HEK293 (cell line): ENCODE results near the gene NUDT16L1.
A peak's percentile ranks its signal among the peaks of the same experiment; 100 is the strongest.

ENCODE experiments used
- CTCF ChIA-PET: fragments of 350-600 bp; formaldehyde crosslinking; extraction: SDS; loops from one replicate; lab custom pipeline; 2021; ENCODE audit warnings: antibody characterized with exemption; lab: Yijun Ruan, JAX
- POLR2A ChIA-PET: fragments of 300-600 bp; formaldehyde crosslinking; extraction: SDS; loops from one replicate; lab custom pipeline; 2020; ENCODE audit warnings: antibody characterized with exemption, inconsistent platforms; lab: Yijun Ruan, JAX
- H3K27ac ChIP-seq: fragments of 200-500 bp; sonication (Bioruptor generic); 2 replicates; pipeline ENCODE4 v1.5.1; 2014; ENCODE audit warnings: low read depth, low read length, control low read depth, inconsistent platforms; ENCODE audit errors: extremely low read depth
- H3K36me3 ChIP-seq, 2 experiments: fragments of 200-500 bp in 1 of 2; sonication (Bioruptor generic) in 1 of 2; 1 replicate in 1 of 2; 2 replicates in 1 of 2; pipeline ENCODE4 v1.5.1; 2014 to 2017; ENCODE audit warnings: inconsistent platforms in 2 of 2, low read length in 2 of 2; ENCODE audit not compliant: control insufficient read depth in 2 of 2, insufficient read depth in 1 of 2
- H3K4me1 ChIP-seq: fragments of 200-500 bp; sonication (Bioruptor generic); 2 replicates; pipeline ENCODE4 v1.5.1; 2014; ENCODE audit warnings: mild to moderate bottlenecking, low read length, inconsistent platforms; ENCODE audit not compliant: control insufficient read depth, insufficient read depth
- H3K4me3 ChIP-seq: 2 replicates; pipeline ENCODE4 v1.5.1; 2011; ENCODE audit warnings: low read depth, mild to moderate bottlenecking, control low read depth, low read length, moderate library complexity
- H3K9me3 ChIP-seq: fragments of 200-500 bp; sonication (Bioruptor generic); 2 replicates; pipeline ENCODE4 v1.5.1; 2014; ENCODE audit warnings: low read depth, low read length, inconsistent platforms; ENCODE audit not compliant: control insufficient read depth, insufficient read depth
- EGR2 ChIP-seq: fragments of 450-650 bp; formaldehyde crosslinking; IDR thresholded peaks from 2 replicates; pipeline ENCODE4 v1.5.1; 2016; ENCODE audit warnings: low read depth, missing biosample characterization, missing genetic modification characterization
- HIC1 ChIP-seq: fragments of 450-650 bp; formaldehyde crosslinking; IDR thresholded peaks from 2 replicates; pipeline ENCODE4 v1.5.1; 2016; ENCODE audit warnings: missing biosample characterization, missing genetic modification characterization
- KLF10 ChIP-seq: fragments of 450-650 bp; IDR thresholded peaks from 2 replicates; pipeline ENCODE4 v1.5.1; 2018; ENCODE audit warnings: missing biosample characterization, mild to moderate bottlenecking, missing genetic modification characterization
- OSR2 ChIP-seq: fragments of 450-650 bp; formaldehyde crosslinking; IDR thresholded peaks from 2 replicates; pipeline ENCODE4 v1.5.1; 2016; ENCODE audit warnings: missing biosample characterization, missing genetic modification characterization
- SP3 ChIP-seq: fragments of 450-650 bp; formaldehyde crosslinking; IDR thresholded peaks from 2 replicates; pipeline ENCODE4 v1.5.1; 2016; ENCODE audit warnings: missing biosample characterization, missing genetic modification characterization
- TRIM28 ChIP-seq: IDR thresholded peaks from 2 replicates; pipeline ENCODE4 v1.6.1; 2011; ENCODE audit warnings: low read length, control low read depth, borderline replicate concordance
- WT1 ChIP-seq: fragments of 450-650 bp; formaldehyde crosslinking; IDR thresholded peaks from 2 replicates; pipeline ENCODE4 v1.5.1; 2016; ENCODE audit warnings: missing biosample characterization, missing genetic modification characterization
- ZBTB17 ChIP-seq: fragments of 450-650 bp; formaldehyde crosslinking; IDR thresholded peaks from 2 replicates; pipeline ENCODE4 v1.5.1; 2016; ENCODE audit warnings: missing biosample characterization, missing genetic modification characterization
- ZBTB21 ChIP-seq: fragments of 450-650 bp; formaldehyde crosslinking; IDR thresholded peaks from 2 replicates; pipeline ENCODE4 v1.5.1; 2017; ENCODE audit warnings: missing biosample characterization, missing genetic modification characterization
- ZBTB26 ChIP-seq: fragments of 450-650 bp; formaldehyde crosslinking; optimal IDR thresholded peaks from 2 replicates; pipeline ENCODE3; 2016; ENCODE audit warnings: missing biosample characterization, mild to moderate bottlenecking, missing genetic modification characterization
- ZFHX2 ChIP-seq: fragments of 450-650 bp; formaldehyde crosslinking; conservative IDR thresholded peaks from 2 replicates; pipeline ENCODE4 v1.5.1; 2016; ENCODE audit warnings: missing biosample characterization, missing genetic modification characterization
- ZNF16 ChIP-seq: fragments of 450-650 bp; formaldehyde crosslinking; IDR thresholded peaks from 2 replicates; pipeline ENCODE4 v1.5.1; 2016; ENCODE audit warnings: low read depth, missing biosample characterization, missing genetic modification characterization
- ZNF169 ChIP-seq: fragments of 450-650 bp; formaldehyde crosslinking; IDR thresholded peaks from 2 replicates; pipeline ENCODE4 v1.5.1; 2016; ENCODE audit warnings: missing biosample characterization, missing genetic modification characterization
- ZNF174 ChIP-seq: fragments of 450-650 bp; formaldehyde crosslinking; IDR thresholded peaks from 2 replicates; pipeline ENCODE4 v1.5.0; 2017; ENCODE audit warnings: missing biosample characterization, mild to moderate bottlenecking, missing genetic modification characterization
- ZNF2 ChIP-seq: fragments of 450-650 bp; formaldehyde crosslinking; IDR thresholded peaks from 2 replicates; pipeline ENCODE4 v1.5.1; 2016; ENCODE audit warnings: missing biosample characterization, missing genetic modification characterization
- ZNF362 ChIP-seq: fragments of 450-650 bp; formaldehyde crosslinking; IDR thresholded peaks from 2 replicates; pipeline ENCODE4 v1.5.1; 2016; ENCODE audit warnings: missing biosample characterization, missing genetic modification characterization
- ZNF416 ChIP-seq: fragments of 450-650 bp; formaldehyde crosslinking; IDR thresholded peaks from 2 replicates; pipeline ENCODE4 v1.5.1; 2016; ENCODE audit warnings: missing biosample characterization, missing genetic modification characterization
- ZNF529 ChIP-seq: fragments of 450-650 bp; formaldehyde crosslinking; IDR thresholded peaks from 2 replicates; pipeline ENCODE4 v1.5.1; 2017; ENCODE audit warnings: missing genetic modification characterization, missing biosample characterization; ENCODE audit not compliant: insufficient replicate concordance
- ZNF664 ChIP-seq: fragments of 450-650 bp; formaldehyde crosslinking; IDR thresholded peaks from 2 replicates; pipeline ENCODE4 v1.5.1; 2016; ENCODE audit warnings: missing biosample characterization, missing genetic modification characterization
- ZNF677 ChIP-seq: fragments of 450-650 bp; IDR thresholded peaks from 2 replicates; pipeline ENCODE4 v1.5.0; 2018; ENCODE audit warnings: missing biosample characterization, mild to moderate bottlenecking, missing genetic modification characterization, moderate library complexity
- ZNF692 ChIP-seq: fragments of 450-650 bp; formaldehyde crosslinking; IDR thresholded peaks from 2 replicates; pipeline ENCODE4 v1.5.1; 2016; ENCODE audit warnings: missing biosample characterization, missing genetic modification characterization
- ZNF747 ChIP-seq: fragments of 450-650 bp; formaldehyde crosslinking; IDR thresholded peaks from 2 replicates; pipeline ENCODE4 v1.5.1; 2016; ENCODE audit warnings: missing biosample characterization, missing genetic modification characterization
- TF ChIP-seq, protein P1 (sequence below): fragments of 450-650 bp; formaldehyde crosslinking; IDR thresholded peaks from 2 replicates; pipeline ENCODE4 v1.5.1; 2016; ENCODE audit warnings: missing biosample characterization, missing genetic modification characterization
- TF ChIP-seq, protein P2 (sequence below): fragments of 450-650 bp; formaldehyde crosslinking; IDR thresholded peaks from 2 replicates; pipeline ENCODE4 v1.5.1; 2016; ENCODE audit warnings: missing biosample characterization, missing genetic modification characterization

The NUDT16L1 gene

DNA sequence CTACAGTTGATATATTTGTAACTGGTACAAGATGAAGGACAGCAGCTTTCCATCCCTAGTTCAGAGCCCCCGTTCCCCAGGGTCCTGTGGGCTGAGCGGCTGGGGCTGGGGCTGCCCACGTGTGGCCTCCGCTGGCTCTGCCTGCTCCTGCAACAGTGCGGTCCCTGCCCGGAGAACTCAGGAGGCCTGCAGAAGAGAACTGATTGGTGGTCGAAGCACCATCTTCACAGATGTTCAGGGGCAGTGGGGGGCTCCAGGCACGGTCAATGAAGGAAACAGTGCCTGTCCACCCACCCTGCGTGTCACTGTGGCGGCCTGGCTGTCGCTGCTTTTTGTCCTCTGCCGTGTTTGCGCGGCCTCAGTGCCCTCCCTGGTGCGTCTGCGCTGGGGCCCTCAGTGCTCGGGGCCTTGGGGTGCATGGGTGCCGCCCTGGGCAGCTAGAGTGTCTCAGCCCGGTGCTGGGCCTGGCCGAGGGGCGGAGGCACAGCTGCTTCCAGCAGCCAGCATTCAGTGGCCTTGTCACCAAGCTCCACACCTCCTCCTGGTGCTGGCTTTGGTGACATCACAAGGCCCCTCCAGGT lies 4.2 kb upstream of the NUDT16L1 start:
- H3K4me3 ChIP-seq = no peak overlapping the region
- H3K9me3 ChIP-seq = no peaks in the 10 kb centered on the region
- ChIA-PET POLR2A (no interaction called here), CTCF (interaction anchor here (0.6 to 0.7 kb wide), 2 partner anchors 78 to 172 kb away, joined by 3 to 5 read pairs; no protein-coding TSS in a partner anchor)
- H3K36me3 ChIP-seq = peaks cover 0 to 50% of the 10 kb centered on the region in 2 experiments; a peak in 1 of 3 replicates
- no peak overlapping the region for H3K27ac ChIP-seq
- TF ChIP-seq OSR2 (tag by site-specific recombination) = 0 out of 2 replicates have a peak, but pooled peaks have one; percentile 22
- TF ChIP-seq ZNF169 (tag by site-specific recombination) = no peak
- H3K4me1 ChIP-seq = no peaks in the 10 kb centered on the region

GRCh38 chr16:4689864-4690704 lies 3.3 kb upstream of the NUDT16L1 start:
- peaks cover 0 to 45% of the 10 kb centered on the region in 2 experiments; a peak in 1 of 3 replicates for H3K36me3 ChIP-seq
- peaks cover 4% of the 10 kb centered on the region; the same call in 1 of the 2 replicates for H3K4me1 ChIP-seq
- no peak overlapping the region for H3K27ac ChIP-seq
- POLR2A ChIA-PET = no interaction called here
- H3K4me3 ChIP-seq = no peak overlapping the region
- H3K9me3 ChIP-seq = no peaks in the 10 kb centered on the region
- CTCF ChIA-PET = no interaction called here
- TF ChIP-seq ZFHX2 (tag by site-specific recombination) = peak; percentile 31; the same call in 1 of the 2 replicates
- TF ChIP-seq ZBTB21 = no peak
- no peak for TF ChIP-seq ZBTB17 (tag by site-specific recombination)
- TF ChIP-seq ZNF174 = no peak
- TF ChIP-seq WT1 (tag by site-specific recombination) = no peak
- TF ChIP-seq, protein P1, sequence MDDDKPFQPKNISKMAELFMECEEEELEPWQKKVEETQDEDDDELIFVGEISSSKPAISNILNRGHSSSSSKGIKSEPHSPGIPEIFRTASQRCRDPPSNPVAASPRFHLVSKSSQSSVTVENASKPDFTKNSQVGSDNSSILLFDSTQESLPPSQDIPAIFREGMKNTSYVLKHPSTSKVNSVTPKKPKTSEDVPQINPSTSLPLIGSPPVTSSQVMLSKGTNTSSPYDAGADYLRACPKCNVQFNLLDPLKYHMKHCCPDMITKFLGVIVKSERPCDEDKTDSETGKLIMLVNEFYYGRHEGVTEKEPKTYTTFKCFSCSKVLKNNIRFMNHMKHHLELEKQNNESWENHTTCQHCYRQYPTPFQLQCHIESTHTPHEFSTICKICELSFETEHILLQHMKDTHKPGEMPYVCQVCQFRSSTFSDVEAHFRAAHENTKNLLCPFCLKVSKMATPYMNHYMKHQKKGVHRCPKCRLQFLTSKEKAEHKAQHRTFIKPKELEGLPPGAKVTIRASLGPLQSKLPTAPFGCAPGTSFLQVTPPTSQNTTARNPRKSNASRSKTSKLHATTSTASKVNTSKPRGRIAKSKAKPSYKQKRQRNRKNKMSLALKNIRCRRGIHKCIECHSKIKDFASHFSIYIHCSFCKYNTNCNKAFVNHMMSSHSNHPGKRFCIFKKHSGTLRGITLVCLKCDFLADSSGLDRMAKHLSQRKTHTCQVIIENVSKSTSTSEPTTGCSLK = no peak
- no peak for TF ChIP-seq TRIM28
- TF ChIP-seq EGR2 = 0 out of 2 replicates have a peak, but pooled peaks have one; percentile 8
- no peak for TF ChIP-seq KLF10 (tag by site-specific recombination)
- TF ChIP-seq ZNF529 (tag by site-specific recombination) = no peak
- TF ChIP-seq ZBTB26 = peak; percentile 18
- no peak for TF ChIP-seq ZNF16 (tag by site-specific recombination)
- no peak for TF ChIP-seq ZNF677 (tag by site-specific recombination)
- TF ChIP-seq SP3 = no peak
- TF ChIP-seq ZNF2 (tag by site-specific recombination) = no peak
- no peak for TF ChIP-seq ZNF664
- TF ChIP-seq ZNF747 (tag by site-specific recombination) = no peak
- TF ChIP-seq ZNF362 = no peak
- no peak for TF ChIP-seq HIC1
- TF ChIP-seq ZNF692 = no peak
- TF ChIP-seq, protein P2, sequence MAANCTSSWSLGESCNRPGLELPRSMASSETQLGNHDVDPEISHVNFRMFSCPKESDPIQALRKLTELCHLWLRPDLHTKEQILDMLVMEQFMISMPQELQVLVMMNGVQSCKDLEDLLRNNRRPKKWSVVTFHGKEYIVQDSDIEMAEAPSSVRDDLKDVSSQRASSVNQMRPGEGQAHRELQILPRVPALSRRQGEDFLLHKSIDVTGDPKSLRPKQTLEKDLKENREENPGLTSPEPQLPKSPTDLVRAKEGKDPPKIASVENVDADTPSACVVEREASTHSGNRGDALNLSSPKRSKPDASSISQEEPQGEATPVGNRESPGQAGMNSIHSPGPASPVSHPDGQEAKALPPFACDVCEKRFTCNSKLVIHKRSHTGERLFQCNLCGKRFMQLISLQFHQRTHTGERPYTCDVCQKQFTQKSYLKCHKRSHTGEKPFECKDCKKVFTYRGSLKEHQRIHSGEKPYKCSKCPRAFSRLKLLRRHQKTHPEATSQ (tag by site-specific recombination) = no peak
- TF ChIP-seq ZNF416 (tag by site-specific recombination) = no peak
